Endodermal cell (in vitro differentiated cells): ENCODE measurements around the gene NEK6. TPM values are rescaled to one million over a fixed set of nuclear protein-coding genes. Genes with fewer than 3 reads are reported as not detected.

Experiments used
- DNase-seq: peaks from one replicate; pipeline ENCODE4 v3.0.0-alpha.2; 2017
- H3K27ac ChIP-seq: 2 replicates; pipeline ENCODE4 v1.5.1; 2013; ENCODE audit warnings: mild to moderate bottlenecking, low read depth, low read length, moderate library complexity
- H3K27me3 ChIP-seq: 2 replicates; pipeline ENCODE4 v1.6.1; 2013; ENCODE audit warnings: mild to moderate bottlenecking, low read length, moderate library complexity; ENCODE audit not compliant: insufficient read depth, control insufficient read depth, poor library complexity, severe bottlenecking
- H3K36me3 ChIP-seq: 2 replicates; pipeline ENCODE4 v1.7.0; 2013; ENCODE audit warnings: mild to moderate bottlenecking, low read length, moderate library complexity; ENCODE audit not compliant: control insufficient read depth, insufficient read depth
- H3K4me1 ChIP-seq: one replicate; pipeline ENCODE4 v1.7.0; 2013; ENCODE audit warnings: low read length; ENCODE audit not compliant: control insufficient read depth, insufficient read depth
- H3K4me3 ChIP-seq: 2 replicates; pipeline ENCODE4 v1.5.1; 2013; ENCODE audit warnings: mild to moderate bottlenecking, low read length, moderate library complexity
- H3K9ac ChIP-seq: 2 replicates; pipeline ENCODE4 v1.6.1; 2013; ENCODE audit warnings: mild to moderate bottlenecking, low read length, moderate library complexity; ENCODE audit not compliant: poor library complexity, severe bottlenecking; ENCODE audit errors: extremely low read depth
- H3K9me3 ChIP-seq: 2 replicates; pipeline ENCODE4 v1.6.1; 2013; ENCODE audit warnings: mild to moderate bottlenecking, low read length, moderate library complexity; ENCODE audit not compliant: control insufficient read depth
- H3K27ac Mint-ChIP-seq: 2 replicates; pipeline ENCODE4 v1.8.0; 2020; ENCODE audit warnings: mixed read lengths
- H3K27me3 Mint-ChIP-seq: 2 replicates; pipeline ENCODE4 v1.8.0; 2021; ENCODE audit warnings: mild to moderate bottlenecking, mixed read lengths; ENCODE audit not compliant: insufficient read depth
- H3K36me3 Mint-ChIP-seq: 2 replicates; pipeline ENCODE4 v1.8.0; 2020; ENCODE audit warnings: low read depth, mixed read lengths
- H3K4me1 Mint-ChIP-seq: 2 replicates; pipeline ENCODE4 v1.8.0; 2020; ENCODE audit warnings: mixed read lengths
- H3K4me3 Mint-ChIP-seq: 2 replicates; pipeline ENCODE4 v1.8.0; 2020; ENCODE audit warnings: mild to moderate bottlenecking, moderate library complexity, mixed read lengths
- H3K9me3 Mint-ChIP-seq: 2 replicates; pipeline ENCODE4 v1.8.0; 2020; ENCODE audit warnings: mild to moderate bottlenecking, mixed read lengths
- CTCF ChIP-seq: fragments of 200-600 bp; sonication (generic); conservative IDR thresholded peaks from 2 replicates; pipeline ENCODE4 v1.5.0; 2021; ENCODE audit warnings: antibody characterized with exemption, mild to moderate bottlenecking
- WGBS, 2 experiments: methylation state at CpG; one replicate each; pipeline versions ENCODE4 v1.1.5 to v1.1.7; 2013; ENCODE audit warnings: missing lambda C conversion rate in 2 of 2, mixed read lengths in 1 of 2; ENCODE audit not compliant: insufficient coverage in 1 of 2, insufficient read length in 1 of 2; 5-methylcytosine and 5-hydroxymethylcytosine counted together
- total RNA-seq, 2 donors: library from RNA; stranded (reverse); fragmentation: NEBNext Ultra II Directional in 1 of 2; extraction: Animal tissue kit (Norgen Biotek cat#: 25700) in 1 of 2; gene quantifications; 2 replicates in 1 of 2; 3 replicates in 1 of 2; pipeline ENCODE4 v1.2.1, GENCODE V29; 2021

The NEK6 gene
- total RNA-seq, 2 donors from 2014 or later, result 17.1 to 32.5 TPM

GRCh38 chr9:124209279-124209678, 48.5 kb upstream of the NEK6 start:
- 66 to 85% methylated on average over 3 to 7 of the region's 7 CpGs for WGBS, 2 experiments
- DNase-seq, result peak; percentile 84

GRCh38 chr9:124209774-124210173, 48.0 kb upstream of the NEK6 start:
- Histone ChIP-seq H3K27ac (no peak overlapping the region), H3K4me1 (no peaks in the 10 kb centered on the region), H3K4me3 (no peak overlapping the region), H3K9me3 (peaks cover 8% of the 10 kb centered on the region), H3K27me3 (no peaks in the 10 kb centered on the region), H3K9ac (no peak overlapping the region), H3K36me3 (no peaks in the 10 kb centered on the region)
- DNase-seq, result no peak
- Mint-ChIP-seq H3K4me3 (no peak overlapping the region), H3K27ac (no peak overlapping the region), H3K9me3 (peaks cover 6% of the 10 kb centered on the region), H3K36me3 (no peaks in the 10 kb centered on the region), H3K27me3 (peaks cover 3% of the 10 kb centered on the region), H3K4me1 (no peaks in the 10 kb centered on the region)
- no peak for TF ChIP-seq CTCF
- WGBS, 2 experiments, result 86 to 88% methylated on average over 2 of the region's 2 CpGs

More at GRCh38 chr9:124209279-124209678, 48.5 kb upstream of the NEK6 start:
- no peak overlapping the region for H3K27ac ChIP-seq
- no peak overlapping the region for H3K4me3 Mint-ChIP-seq
- no peaks in the 10 kb centered on the region for H3K27me3 ChIP-seq
- TF ChIP-seq CTCF, result peak; percentile 35
- H3K9me3 Mint-ChIP-seq, result peaks cover 6% of the 10 kb centered on the region
- no peaks in the 10 kb centered on the region for H3K36me3 Mint-ChIP-seq
- H3K4me1 Mint-ChIP-seq, result no peaks in the 10 kb centered on the region
- no peak overlapping the region for H3K27ac Mint-ChIP-seq
- H3K4me3 ChIP-seq, result no peak overlapping the region
- no peak overlapping the region for H3K9ac ChIP-seq
- H3K27me3 Mint-ChIP-seq, result peaks cover 3% of the 10 kb centered on the region
- no peaks in the 10 kb centered on the region for H3K36me3 ChIP-seq
- no peaks in the 10 kb centered on the region for H3K4me1 ChIP-seq
- peaks cover 8% of the 10 kb centered on the region for H3K9me3 ChIP-seq

- H3K27ac ChIP-seq, result no peak overlapping the region
- no peaks in the 10 kb centered on the region for H3K27me3 Mint-ChIP-seq
- no peaks in the 10 kb centered on the region for H3K4me1 Mint-ChIP-seq
- no peaks in the 10 kb centered on the region for H3K4me1 ChIP-seq
- H3K4me3 Mint-ChIP-seq, result no peak overlapping the region
- H3K27me3 ChIP-seq, result no peaks in the 10 kb centered on the region
- H3K4me3 ChIP-seq, result no peak overlapping the region
- no peak for DNase-seq
- no peak for TF ChIP-seq CTCF
- no peaks in the 10 kb centered on the region for H3K36me3 ChIP-seq
- 87 to 100% methylated on average over 2 to 3 of the region's 3 CpGs for WGBS, 2 experiments
- no peak overlapping the region for H3K9ac ChIP-seq
- peaks cover 2% of the 10 kb centered on the region for H3K9me3 Mint-ChIP-seq
- no peaks in the 10 kb centered on the region for H3K36me3 Mint-ChIP-seq
- H3K9me3 ChIP-seq, result peaks cover under 1% of the 10 kb centered on the region
- no peak overlapping the region for H3K27ac Mint-ChIP-seq
These were observed 47.1 kb upstream of the NEK6 start for GRCh38 chr9:124210697-124211096.
